NCI-H524 (cell line): ENCODE measurements around the gene PLEKHJ1.

ENCODE experiments used
- DNase-seq, 2 experiments: peaks; one replicate each; lab custom pipeline; 2025; lab: John Stamatoyannopoulos, UW

Gene PLEKHJ1

GRCh38 chr19:2249010-2249866 is 13.1 kb upstream of the PLEKHJ1 start, which contains the start of gene AMH:
Gene AMH, plus strand, starts transcription at chr19:2249323. Its CDS starts 10 bp downstream, at chr19:2249333.
- DNase-seq: no peak

GRCh38 chr19:2248136-2249009 is 12.2 kb upstream of the PLEKHJ1 start:
- no peak for DNase-seq

DNA sequence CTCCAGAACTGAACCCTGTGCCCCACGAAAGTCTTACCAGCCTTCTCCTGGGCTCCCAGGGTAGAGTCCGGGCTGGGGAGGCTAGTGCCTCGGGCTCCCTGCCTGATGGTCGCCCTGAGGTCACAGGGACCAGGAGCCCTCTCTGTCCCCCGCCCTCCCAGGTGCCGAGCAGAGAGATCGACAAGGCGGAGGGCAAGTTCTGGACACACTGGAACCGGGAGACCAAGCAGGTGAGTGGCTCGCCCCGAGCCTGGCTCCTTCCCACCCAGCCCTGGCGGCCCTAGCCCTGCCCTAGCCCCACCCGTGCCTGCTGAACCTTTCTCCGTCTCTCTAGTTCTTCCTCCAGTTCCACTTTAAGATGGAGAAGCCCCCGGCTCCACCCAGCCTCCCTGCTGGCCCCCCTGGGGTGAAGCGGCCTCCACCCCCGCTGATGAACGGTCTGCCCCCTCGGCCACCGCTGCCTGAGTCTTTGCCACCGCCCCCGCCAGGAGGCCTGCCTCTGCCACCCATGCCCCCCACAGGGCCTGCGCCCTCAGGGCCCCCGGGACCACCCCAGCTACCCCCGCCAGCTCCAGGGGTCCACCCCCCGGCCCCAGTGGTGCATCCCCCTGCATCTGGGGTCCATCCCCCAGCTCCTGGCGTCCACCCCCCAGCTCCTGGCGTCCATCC is 11.4 kb upstream of the PLEKHJ1 start:
- no peak for DNase-seq

DNA sequence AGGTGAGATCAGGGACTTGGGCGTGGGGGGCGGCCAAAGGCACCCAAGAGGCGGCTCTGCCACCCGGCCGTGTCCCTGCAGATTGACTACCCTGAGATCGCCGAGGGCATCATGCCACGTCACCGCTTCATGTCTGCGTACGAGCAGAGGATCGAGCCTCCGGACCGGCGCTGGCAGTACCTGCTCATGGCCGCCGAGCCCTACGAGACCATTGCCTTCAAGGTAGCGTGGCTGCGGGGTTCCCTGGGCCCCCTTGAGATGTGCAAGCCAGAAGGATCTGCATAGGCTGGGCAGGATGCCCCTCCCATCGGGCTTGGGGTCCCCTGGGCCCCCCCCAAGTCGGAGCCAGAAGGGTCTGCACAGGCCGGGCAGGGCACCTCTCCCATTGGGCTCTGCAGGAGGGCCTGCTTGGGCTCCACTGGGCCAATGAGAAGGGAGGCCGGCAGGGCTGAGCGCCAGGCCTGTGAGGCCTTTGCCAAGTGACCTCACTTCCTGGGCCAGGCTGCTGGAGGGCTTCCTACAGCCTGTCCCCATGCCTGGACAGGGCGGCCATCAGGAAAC is 10.8 kb upstream of the PLEKHJ1 start:
- no peak for DNase-seq

GRCh38 chr19:2246014-2246620 is 10.0 kb upstream of the PLEKHJ1 start:
- DNase-seq: no peak

DNA sequence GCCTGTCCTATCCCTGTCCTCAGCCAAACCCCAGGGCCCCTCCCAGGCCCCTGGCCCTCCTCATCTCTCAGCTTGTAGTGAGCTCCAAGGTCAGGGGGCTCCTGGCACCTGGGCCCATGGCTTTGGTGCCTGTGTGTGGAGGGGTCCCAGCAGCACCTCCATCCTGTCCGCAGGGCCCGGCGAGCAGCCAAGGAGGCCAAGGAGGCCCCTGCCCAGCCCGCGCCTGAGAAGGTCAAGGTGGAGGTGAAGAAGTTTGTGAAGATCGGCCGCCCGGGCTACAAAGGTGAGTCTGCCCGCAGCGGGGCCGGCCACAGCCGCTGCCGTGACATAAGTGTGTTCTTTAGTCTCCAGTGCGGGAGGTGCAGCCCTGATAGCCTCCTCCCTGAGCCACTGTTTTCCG is 9.1 kb upstream of the PLEKHJ1 start:
- no peak for DNase-seq

DNA sequence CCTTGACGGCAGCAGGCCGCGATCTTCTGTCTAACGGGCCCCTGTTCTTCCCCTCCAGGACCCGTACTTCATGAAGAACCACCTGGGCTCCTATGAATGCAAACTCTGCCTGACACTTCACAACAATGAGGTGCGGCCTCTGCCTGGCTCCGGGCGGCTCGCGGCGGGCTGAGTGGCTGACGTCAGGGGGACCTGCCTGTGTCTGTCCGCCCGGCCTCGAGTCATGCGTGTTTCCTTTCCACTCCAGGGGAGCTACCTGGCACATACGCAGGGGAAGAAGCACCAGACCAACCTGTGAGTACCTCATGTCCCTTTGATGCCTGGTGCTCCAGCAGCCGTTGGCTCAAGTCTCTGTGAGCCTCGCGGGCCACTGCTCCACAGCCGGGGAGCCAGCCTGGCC is 8.4 kb upstream of the PLEKHJ1 start:
- no peak for DNase-seq

DNA sequence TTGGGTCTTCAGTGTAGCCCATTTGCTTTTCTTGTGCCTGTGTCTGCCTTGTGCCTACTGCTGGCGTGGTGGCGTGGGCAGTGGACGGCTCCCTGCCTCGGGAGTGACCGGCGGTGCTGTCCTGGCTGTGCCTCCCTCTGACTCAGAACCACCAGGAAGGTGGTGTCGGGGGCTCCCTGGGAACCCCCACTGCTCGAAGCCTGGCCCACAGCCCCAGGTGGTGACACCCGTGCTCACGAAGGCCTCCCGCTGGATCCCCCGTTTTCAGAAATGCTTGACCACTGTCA is 7.9 kb upstream of the PLEKHJ1 start:
- no peak for DNase-seq

DNA sequence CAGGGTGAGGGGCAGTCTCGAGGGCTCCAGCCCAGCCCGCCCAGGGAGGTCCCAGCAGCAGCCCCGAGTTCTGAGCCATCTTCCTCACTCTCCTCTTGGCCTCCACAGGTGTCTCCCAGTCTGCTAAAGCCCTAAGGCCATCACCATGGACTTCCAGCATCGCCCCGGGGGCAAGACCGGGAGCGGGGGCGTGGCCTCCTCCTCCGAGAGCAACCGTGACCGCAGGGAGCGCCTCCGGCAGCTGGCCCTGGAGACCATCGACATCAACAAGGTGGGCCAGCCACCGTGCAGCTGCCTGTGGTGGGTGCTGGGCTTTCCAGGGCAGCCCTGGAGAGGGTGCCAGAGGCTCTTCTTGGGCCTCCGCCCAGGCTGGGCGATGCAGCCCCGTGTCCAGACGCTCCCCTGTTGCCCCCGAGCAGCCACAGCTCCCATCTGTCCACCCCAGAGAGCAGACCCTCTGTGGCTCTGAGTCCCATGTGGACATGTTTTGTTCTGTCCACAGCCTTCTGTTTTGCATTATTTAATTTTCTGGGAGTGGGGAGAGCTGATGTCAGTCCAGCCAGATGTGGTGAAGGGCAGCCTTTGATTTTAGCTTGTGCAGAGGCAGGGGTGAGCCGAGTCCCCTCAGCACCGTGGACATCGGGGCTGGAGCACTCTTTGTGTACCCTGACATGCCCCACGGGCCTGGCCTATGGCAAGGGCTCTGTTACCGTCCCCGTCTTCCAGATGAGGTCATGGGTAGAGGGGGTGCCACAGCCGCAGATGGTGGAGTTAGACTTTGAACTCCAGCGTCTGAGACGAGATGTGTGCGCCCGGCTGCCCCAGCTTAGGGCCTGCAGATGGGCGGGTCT is 7.4 kb upstream of the PLEKHJ1 start:
- DNase-seq: no peak

GRCh38 chr19:2242816-2243215 is 6.7 kb upstream of the PLEKHJ1 start:
- no peak for DNase-seq

DNA sequence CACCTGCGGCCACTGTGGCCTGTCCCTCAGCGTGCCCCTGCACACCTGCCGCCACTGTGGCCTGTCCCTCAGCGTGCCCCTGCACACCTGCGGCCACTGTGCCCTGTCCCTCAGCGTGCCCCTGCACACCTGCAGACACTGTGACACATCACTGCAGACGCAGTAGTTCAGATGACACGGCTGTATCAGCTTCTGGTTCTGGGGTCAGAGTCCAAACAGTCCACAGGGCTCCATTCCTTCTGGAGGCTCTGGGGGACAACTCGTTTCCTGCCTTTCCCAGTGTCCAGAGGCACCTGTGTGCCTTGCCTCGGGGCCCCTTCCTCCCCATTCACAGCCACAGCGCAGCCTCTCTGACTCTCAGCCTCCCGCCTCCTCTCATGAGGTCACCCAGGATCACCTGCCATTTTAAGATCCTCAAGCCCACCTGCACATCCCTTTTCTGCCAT is 6.0 kb upstream of the PLEKHJ1 start:
- no peak for DNase-seq

DNA sequence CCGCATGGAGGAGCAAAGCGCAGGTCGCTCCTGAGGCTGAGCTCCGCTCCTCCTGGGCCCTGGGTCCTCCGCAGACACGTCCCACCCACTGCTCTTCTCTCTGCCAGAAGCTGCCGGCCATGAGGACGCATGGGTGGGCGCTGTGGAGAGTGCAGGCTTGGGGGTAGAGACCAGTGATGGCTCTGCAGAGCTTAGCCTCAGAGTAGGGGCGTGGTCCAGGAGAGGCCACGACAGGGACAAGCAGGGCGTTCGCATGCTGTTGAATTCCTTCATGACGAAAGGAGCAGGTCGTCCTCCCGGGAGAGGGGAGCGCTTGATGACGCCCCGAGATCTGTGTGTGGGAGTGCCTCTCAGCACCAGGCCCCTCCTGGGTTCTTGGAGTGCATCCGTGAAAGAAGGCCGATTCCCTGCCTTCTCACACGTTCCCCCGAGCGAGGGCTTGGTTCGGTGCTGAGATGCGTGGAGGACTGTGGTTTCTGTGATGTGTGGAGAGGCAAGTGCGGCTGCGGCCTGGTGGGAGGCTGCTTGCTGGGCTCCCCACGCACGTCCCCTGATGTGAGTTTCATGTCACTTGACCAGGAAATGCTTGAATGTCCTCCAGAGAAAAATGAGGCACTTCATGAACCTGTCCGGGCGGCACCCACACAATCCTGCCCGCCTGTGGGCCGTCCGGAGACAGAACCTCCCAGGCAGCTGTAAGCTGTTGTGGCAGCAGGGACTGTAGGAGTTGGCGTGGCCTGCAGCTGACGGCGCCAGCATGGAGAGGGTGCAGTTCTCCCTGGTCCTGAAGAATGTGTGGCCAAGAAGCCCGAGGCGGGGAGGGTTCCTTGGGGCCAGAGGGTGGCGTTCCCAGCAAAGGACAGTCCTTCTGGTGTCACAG is 5.0 kb upstream of the PLEKHJ1 start:
- no peak for DNase-seq

- DNase-seq: no peak
Measured at GRCh38 chr19:2239771-2240770, 3.9 kb upstream of the PLEKHJ1 start.

GRCh38 chr19:2239173-2239572 is 3.0 kb upstream of the PLEKHJ1 start:
- no peak for DNase-seq

DNA sequence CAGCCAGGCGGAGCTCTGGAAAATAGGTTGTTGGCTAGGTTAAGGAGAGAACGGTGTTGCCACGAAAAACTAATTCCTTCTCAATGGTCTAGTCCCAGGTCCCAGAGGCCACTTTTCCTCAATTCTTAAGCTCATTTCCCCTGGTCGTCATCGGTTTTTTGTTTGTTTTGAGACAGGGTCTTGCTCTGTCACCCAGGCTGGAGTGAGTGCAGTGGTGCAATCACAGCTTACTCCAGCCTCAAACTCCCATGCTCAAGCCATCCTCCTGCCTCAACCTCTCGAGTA is 1.7 kb upstream of the PLEKHJ1 start:
- no peak for DNase-seq

GRCh38 chr19:2237051-2237868 is 1.1 kb upstream of the PLEKHJ1 start:
- no peak for DNase-seq

DNA sequence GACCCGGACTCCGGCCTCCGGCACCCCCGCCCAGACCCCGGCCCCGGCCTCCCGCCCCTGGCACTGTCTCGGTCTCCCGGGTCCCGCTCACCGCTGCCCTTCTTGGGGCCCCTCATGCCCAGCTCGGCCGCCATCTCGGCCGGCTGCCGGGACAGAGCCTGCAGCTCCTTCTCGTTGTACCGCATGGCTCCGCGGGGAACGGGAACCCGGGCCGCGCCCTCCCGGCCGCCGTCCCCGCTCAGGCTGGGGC is 140 bp downstream of the PLEKHJ1 start:
- no peak for DNase-seq

- DNase-seq: peak in 1 of 2 experiments; percentile 49
Measured at GRCh38 chr19:2235381-2236063, 607 bp downstream of the PLEKHJ1 start.
